Activated effector memory CD4-positive, alpha-beta T cell treated with Interleukin-2 at 50 U/mL for 16 hours (primary cell): ENCODE results near the gene GABRR1.
"Not testable (repeated sequence)": the region's sequence is repeated elsewhere in the genome, so short reads cannot be mapped to it uniquely, and the experiment has no call there.

Experiments used
- DNase-seq: peaks from one replicate; pipeline ENCODE4 v3.0.0-alpha.2; 2020

GABRR1 gene

GRCh38 chr6:89217299-89217910, at the start of gene GABRR1:
Gene GABRR1 (minus strand): TSS chr6:89217358. CDS start chr6:89217322, 36 bp downstream.
- no peak for DNase-seq

DNA sequence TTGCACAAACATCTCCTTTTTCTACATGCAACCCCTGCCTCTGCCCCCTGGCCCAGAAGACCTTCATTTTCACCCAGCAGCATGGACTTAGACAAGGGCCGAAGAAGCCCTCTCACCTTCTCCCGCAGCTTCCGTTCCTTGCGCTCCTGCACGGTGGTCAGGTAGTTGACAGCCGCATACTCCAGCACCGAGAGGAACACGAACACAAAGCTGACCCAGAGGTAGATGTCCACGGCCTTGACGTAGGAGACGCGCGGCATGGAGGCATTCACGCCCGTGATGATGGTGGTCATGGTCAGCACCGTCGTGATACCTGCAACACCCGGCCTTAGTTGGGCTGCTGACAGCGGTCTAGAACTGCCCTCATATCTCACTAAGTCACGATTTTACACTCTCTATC, 47.1 kb upstream of the GABRR1 start:
- no peak for DNase-seq

DNA sequence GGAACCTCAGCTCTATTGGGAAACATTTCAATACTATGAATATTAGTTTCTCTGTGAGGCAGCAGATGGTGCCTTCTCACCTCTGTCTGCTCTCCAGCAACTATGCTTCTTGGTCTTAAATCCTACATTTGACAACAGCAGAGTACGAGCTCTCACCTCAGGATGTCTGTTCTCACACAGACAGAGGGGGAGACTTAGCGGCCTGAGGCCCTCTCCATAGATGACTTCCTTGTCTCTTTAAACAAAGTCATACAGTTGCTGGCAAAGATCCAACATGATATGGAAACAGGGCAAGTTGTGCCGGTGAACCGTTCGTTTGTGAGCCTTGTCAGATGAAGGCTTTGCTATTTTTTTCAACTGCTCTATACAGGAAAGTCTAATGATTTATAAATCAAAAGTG, 43.7 kb upstream of the GABRR1 start:
- no peak for DNase-seq

- no peak for DNase-seq
Observed at GRCh38 chr6:89260310-89260709, 43.2 kb upstream of the GABRR1 start.

GRCh38 chr6:89258912-89259311, 41.8 kb upstream of the GABRR1 start:
- DNase-seq, result no peak

GRCh38 chr6:89257781-89258180, 40.6 kb upstream of the GABRR1 start:
- DNase-seq, result no peak

GRCh38 chr6:89257346-89257745, 40.2 kb upstream of the GABRR1 start:
- no peak for DNase-seq

GRCh38 chr6:89255417-89255816, 38.3 kb upstream of the GABRR1 start:
- no peak for DNase-seq

- DNase-seq, result no peak
Observed at GRCh38 chr6:89254569-89254968, 37.4 kb upstream of the GABRR1 start.

GRCh38 chr6:89252907-89253306, 35.7 kb upstream of the GABRR1 start:
- no peak for DNase-seq

DNA sequence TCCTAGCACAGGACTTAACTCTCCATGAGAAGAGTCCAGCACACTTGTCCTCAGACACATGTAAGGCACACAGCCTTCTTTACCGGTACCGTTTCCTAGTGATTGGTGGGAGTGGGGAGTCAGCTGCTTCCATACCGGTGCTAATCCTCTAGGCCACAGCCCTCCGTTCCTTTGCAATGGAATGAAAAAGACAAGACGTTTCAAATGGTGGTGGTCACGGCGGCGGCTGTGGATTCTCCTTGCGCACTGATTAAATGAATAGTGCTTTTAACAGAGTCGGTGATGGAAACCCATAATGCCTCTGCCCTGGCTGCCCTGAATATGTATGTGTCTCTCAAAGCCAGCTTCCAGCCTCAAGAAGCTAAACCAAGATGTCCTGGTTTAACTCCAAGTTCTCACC, 34.8 kb upstream of the GABRR1 start:
- no peak for DNase-seq

GRCh38 chr6:89251170-89251569, 34.0 kb upstream of the GABRR1 start:
- DNase-seq, result no peak

DNA sequence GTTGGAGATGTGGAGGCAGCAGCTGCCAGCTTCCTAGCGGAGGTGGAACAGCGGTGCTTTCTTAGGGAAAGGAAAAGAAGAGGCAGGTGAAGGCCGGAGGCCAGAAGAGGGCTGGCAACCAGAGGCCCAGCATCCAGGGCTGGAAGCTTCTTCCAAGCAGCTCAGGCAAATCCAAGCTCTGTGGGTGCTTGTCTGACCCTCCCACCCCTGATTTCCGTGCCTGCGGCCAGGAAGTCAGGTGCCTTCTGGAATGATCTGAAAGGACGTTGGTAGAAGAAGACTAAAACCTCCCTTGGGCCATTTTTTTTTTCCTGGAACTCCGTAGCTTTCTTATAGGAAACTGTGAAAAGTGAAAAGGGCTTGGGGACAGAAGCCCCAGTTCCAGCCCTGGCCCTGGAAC, 33.1 kb upstream of the GABRR1 start:
- DNase-seq, result no peak

- no peak for DNase-seq
Observed at GRCh38 chr6:89244241-89244985, 27.3 kb upstream of the GABRR1 start.

DNA sequence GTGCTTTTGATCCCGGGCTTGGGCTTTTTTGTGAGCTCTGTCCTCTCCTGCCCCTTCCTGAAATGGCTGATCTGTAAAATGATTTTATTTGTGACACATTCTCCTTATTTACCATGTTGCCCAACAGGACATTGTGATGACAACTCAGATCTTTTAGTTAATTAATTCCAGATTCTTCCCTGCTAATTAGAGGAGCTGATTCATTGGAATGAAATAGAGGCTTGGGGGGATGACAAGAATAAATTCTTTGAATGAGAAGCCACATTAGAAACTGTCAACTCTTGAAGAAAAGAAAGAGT, 26.1 kb upstream of the GABRR1 start:
- no peak for DNase-seq

DNA sequence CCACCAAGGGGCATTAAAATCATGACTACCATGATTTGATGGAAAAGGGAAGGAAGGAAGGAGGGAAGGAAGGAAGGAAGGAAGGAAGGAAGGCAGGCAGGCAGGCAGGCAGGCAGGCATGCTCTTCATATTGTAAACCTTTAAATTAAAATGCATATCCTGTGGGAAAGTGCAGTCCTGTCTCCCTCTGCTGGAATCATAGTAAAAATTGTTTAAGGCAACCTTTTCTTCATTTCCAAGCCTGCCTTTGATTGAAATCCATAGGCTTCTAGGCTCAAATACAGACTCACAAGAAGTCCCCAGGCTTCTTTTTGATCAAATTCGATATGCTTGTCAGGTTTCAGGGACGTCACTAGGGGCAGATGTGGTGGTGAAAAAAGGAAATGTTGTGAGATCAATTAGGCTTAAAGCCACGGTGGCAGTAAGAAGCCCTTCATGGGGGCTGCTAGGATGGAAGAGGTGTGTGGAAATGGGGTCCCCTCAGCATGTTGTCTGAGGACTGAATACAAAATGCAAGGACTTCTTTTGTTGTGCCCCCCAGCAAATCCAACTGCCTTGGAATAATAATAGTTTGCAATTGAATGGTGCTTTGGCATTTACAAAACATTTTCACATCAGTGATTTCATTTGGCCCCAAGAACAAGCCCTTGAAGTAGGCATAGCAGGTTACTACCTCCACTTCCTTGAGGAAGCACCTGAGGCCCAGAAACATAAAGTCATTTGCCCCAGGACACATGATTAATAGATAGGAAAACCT, 25.6 kb upstream of the GABRR1 start:
- no peak for DNase-seq

- DNase-seq, result peak; percentile 6
Observed at GRCh38 chr6:89239338-89239737, 22.2 kb upstream of the GABRR1 start.

GRCh38 chr6:89237158-89237557, 20.0 kb upstream of the GABRR1 start:
- DNase-seq, result no peak

GRCh38 chr6:89233605-89234004, 16.4 kb upstream of the GABRR1 start:
- DNase-seq, result not testable (repeated sequence)

GRCh38 chr6:89222712-89223039, 5.5 kb upstream of the GABRR1 start:
- no peak for DNase-seq

DNA sequence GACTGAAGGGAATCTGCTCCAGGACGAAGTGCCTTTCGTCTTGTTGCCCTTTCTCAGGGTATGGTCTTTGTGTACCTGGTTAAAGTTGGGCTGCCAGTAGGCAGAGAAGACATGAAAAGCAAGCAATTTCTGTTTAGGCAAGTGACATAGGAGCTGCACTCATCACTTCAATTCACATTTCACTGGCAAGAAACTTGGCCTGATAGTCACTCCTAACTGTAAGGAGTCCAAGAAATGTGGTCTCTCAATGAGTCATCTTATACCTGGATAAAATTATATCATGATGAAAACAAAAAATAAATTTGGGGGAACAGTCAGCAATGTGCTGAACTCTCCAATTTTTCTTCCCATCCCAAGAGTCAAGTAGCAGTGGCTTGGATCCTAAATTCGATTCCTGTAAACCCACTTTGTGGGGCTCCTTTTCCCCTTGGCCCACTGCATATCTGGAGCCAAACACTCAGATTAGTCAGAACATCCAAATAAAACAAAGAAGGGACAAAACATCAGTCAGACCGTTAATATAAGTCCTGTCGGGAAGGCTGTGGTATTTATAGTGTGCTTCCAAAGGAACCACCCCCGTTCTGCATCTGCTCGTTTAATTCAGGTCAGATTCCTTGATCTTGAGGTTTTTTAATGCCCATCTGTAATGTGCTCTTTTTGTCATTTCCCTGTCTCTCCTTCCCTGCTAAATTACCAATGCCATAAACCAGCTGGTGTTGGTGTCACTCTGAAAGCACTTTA, 5.0 kb upstream of the GABRR1 start:
- DNase-seq, result no peak

DNA sequence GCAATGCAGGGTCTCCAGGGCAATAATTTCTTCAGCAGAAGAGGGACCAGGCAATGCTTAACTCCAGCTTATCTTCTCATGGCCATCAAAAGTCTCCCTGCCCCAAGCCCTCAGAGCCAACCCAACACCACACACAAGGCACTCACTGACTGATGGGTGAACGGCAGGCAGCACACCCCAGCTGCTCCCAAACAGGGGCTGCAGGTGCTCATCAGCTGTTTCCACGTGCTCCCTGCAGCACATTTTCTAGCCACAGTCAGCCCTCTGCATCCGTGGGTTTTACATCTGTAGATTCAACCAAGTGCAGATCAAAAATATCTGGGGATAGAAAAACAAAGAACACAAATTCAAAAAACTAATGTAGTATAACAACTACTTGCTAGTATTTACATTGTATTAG, 4.0 kb upstream of the GABRR1 start:
- no peak for DNase-seq

GRCh38 chr6:89216411-89216810, 747 bp downstream of the GABRR1 start:
- DNase-seq, result no peak

DNA sequence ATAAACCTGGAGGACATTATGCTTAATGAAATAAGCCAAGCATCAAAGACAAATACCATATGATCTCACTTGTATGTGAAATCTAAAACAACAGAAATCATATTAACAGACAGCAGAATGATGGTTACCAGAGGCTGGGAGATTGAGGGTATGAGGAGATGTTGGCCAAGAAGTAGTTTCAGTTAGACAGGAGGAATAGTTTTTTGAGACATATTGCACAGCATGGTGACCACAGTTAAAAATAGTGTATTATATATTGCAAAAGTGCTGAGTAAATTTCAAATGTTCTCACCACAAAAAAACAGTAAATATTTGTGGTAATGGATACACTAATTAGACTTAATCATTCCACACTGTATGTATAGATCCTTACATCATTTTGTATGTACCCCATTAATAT, 1.8 kb downstream of the GABRR1 start:
- DNase-seq, result no peak
